HG03159 (cell line): ENCODE results near the gene PRIM2.
"Not testable (repeated sequence)": the region's sequence is repeated elsewhere in the genome, so short reads cannot be mapped to it uniquely, and the experiment has no call there.

Source experiments
- ATAC-seq: cut with Tn5 transposase; IDR thresholded peaks from one replicate; pipeline ENCODE4 v1.9.1; 2021; ENCODE audit warnings: mild to moderate bottlenecking, moderate library complexity; ENCODE audit not compliant: unreplicated experiment

The PRIM2 gene

DNA sequence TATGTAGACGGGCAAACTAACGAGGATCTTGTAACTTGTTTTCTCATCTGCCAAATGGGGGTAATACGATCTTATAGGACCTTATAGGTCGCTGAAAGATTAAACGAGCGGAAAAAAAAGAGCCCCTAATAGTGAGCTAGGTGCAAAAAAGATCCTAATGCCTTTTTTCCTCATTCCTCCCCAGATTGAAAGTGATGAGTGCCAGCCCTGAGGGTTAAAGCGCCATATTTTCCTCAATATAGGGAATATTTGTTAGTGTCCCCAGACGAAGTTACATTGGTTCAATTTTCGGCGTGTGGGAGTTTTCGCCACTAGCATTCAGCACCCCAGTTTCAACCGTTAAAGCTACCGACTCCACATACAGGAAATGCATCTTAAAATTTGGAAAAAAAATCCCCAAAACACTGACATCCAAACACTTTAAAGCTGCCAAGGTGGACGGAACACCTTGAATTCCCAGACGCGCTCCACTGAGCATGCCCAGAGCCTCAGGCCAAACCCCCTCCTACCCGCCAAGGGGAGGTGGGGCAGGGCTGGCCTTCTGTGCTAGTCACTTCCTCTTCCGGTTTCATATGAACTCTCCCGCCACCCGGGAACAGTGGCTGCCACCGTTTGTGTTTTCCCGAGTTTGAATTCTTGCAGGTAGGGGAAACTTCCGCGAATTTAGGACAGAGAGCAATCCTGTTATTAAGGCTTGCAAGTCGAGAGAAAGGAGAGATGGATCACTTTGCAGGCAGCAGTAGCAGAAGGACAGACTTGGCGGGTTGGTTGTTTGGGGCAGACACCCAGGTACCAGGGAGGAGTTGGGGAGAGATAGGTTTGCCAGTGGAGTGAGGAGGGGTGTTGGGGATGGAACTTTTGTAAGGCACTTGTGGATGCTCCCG lies at the start of gene PRIM2:
TSS of gene PRIM2 (plus strand) at position 571 of the 884 bp plus-strand sequence. CDS start 816 bp downstream, outside the sequence.
- ATAC-seq = peak; percentile 81

- no peak for ATAC-seq
Measured at GRCh38 chr6:57268294-57268640, 49.2 kb upstream of the PRIM2 start.

- ATAC-seq = not testable (repeated sequence)
Measured at GRCh38 chr6:57274113-57274824, 43.2 kb upstream of the PRIM2 start.

DNA sequence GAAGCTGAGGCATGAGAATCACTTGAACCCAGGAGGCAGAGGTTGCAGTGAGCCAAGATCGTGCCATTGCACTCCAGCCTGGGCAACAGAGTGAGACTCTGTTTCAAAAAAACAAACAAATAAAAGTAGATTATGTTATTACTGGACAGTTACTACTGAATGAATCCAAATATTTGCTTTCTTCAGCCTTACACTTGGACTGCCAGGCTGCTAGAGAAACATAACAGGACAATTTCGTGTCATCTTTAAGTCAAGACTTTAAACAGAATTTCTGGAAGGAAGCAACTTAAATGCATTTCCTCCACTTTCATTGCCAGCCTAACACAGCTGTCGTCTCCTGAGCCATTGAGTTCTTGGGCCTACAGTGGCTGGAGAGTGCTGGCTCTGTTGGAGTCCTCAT lies 42.0 kb upstream of the PRIM2 start:
- ATAC-seq = no peak

DNA sequence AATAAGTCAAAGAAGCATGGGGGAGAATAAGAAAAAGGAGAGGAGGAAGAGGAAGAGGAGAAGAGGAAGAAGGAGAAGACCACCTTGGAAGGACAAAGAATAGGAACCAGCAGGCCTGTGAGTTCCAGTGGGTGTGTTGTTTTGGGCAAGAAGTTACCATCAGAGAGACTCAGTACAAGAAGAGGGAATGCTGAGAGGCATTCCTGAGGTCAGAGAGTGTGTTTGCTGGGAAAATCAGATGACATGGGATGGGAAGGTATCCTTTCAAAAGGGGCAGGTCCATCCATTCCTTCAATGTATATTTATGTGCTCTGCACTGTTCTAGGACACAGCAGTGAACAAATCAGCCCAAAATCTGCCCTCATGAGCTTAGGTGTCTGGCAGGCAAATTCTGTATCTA lies 40.5 kb upstream of the PRIM2 start:
- ATAC-seq = no peak

- ATAC-seq = no peak
Measured at GRCh38 chr6:57278570-57278969, 38.9 kb upstream of the PRIM2 start.

- ATAC-seq = no peak
Measured at GRCh38 chr6:57279013-57279412, 38.4 kb upstream of the PRIM2 start.

DNA sequence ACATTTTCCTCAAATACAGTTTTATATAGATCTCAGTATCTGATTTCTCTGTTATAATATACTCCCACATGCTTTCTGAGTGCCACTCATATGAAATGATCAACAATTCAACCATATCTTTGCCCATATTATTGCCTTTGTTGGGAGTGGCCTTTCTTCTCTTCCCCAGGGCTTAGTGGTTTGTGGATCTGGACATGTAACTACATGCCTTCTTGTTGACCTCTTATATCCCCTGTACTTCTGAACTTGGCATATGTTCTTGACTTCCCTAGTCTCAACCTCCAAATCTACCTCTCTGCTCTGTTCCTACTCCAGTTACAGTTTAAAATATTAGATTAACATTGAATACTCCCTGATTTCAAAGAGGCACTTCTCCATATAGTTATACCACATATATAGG lies 34.3 kb upstream of the PRIM2 start:
- ATAC-seq = no peak

- ATAC-seq = no peak
Measured at GRCh38 chr6:57283911-57284455, 33.4 kb upstream of the PRIM2 start.

- ATAC-seq = not testable (repeated sequence)
Measured at GRCh38 chr6:57288136-57288535, 29.3 kb upstream of the PRIM2 start.

DNA sequence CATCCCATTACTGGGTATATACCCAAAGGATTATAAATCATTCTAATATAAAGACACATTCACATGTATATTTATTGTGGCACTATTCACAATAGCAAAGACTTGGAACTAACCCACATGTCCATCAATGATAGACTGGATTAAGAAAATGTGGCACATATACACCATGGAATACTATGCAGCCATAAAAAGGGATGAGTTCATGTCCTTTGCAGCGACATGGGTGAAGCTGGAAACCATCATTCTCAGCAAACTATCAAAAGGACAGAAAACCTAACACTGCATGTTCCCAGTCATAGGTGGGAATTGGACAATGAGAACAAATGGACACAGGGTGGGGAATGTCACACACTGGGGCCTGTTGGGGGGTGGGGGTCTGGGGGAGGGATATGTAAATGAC lies 24.0 kb upstream of the PRIM2 start:
- not testable (repeated sequence) for ATAC-seq

GRCh38 chr6:57294862-57295445 lies 22.5 kb upstream of the PRIM2 start:
- no peak for ATAC-seq

GRCh38 chr6:57297505-57297904 lies 19.9 kb upstream of the PRIM2 start:
- ATAC-seq = no peak

- ATAC-seq = no peak
Measured at GRCh38 chr6:57298741-57299140, 18.7 kb upstream of the PRIM2 start.

DNA sequence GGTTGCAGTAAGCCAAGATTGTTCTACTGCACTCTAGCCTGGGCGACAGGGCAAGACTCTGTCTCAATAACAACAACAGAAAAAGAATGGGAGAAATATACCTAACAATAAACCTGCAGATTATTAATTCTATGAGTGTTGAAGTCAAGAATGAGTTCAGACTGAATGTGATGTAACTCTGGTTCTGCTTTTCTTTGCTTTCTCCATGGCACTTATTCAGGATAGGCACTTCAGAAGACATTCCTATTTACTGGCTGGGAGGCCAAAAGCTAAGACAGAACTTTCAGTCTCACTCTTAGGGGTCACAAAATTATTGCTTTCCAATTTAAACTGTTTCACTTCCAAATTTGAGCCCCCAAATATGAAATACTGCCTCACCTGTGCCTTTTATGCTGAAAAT lies 15.7 kb upstream of the PRIM2 start:
- no peak for ATAC-seq

- ATAC-seq = no peak
Measured at GRCh38 chr6:57302477-57302876, 15.0 kb upstream of the PRIM2 start.

GRCh38 chr6:57303931-57304681 lies 13.3 kb upstream of the PRIM2 start:
- no peak for ATAC-seq

- no peak for ATAC-seq
Measured at GRCh38 chr6:57305107-57305506, 12.3 kb upstream of the PRIM2 start.

DNA sequence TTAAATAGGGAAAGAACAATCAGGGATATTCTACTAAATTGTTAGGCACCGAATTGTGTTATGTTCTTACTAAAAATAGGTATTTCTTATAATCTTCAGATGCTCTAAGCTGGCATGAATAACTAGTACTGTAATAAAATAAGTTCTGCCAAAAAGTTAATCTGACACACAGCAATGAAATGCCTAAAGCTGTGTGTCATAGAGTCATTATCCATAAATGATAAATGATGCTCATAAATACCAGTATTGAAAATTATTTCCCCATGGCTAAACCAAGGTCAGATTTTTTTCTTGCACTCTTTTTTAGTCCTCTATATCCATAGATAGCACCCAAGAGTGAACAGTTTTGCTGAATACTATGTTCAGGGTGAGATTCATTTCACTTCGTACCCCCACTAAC lies 11.7 kb upstream of the PRIM2 start:
- ATAC-seq = no peak

GRCh38 chr6:57306273-57306672 lies 11.2 kb upstream of the PRIM2 start:
- no peak for ATAC-seq

- no peak for ATAC-seq
Measured at GRCh38 chr6:57307850-57308249, 9.6 kb upstream of the PRIM2 start.
